Neutrophil (primary cell): Measurements from ENCODE around the gene TSHR.
"Not testable (repeated sequence)": the region's sequence is repeated elsewhere in the genome, so short reads cannot be mapped to it uniquely, and the experiment has no call there.

Experiments
- H3K27ac ChIP-seq: fragments of 200-600 bp; sonication (generic); 2 replicates; pipeline ENCODE4 v1.5.1; 2016; ENCODE audit warnings: mild to moderate bottlenecking, moderate library complexity
- H3K27me3 ChIP-seq: fragments of 200-600 bp; sonication (generic); 2 replicates; pipeline ENCODE4 v1.6.0; 2016; ENCODE audit warnings: mild to moderate bottlenecking
- H3K36me3 ChIP-seq: fragments of 200-600 bp; sonication (generic); 2 replicates; pipeline ENCODE4 v1.5.1; 2017
- H3K4me1 ChIP-seq, 2 experiments: fragments of 200-600 bp in 1 of 2; sonication (generic) in 1 of 2; 1 replicate in 1 of 2; 2 replicates in 1 of 2; pipeline versions ENCODE4 v1.5.1 to v1.6.1; 2013 to 2016; ENCODE audit warnings: low read depth in 1 of 2, low read length in 1 of 2, mild to moderate bottlenecking in 1 of 2, moderate library complexity in 1 of 2; ENCODE audit not compliant: control insufficient read depth in 1 of 2, insufficient read depth in 1 of 2
- H3K4me3 ChIP-seq, 2 experiments: fragments of 200-600 bp in 1 of 2; sonication (generic) in 1 of 2; 1 replicate in 1 of 2; 2 replicates in 1 of 2; pipeline ENCODE4 v1.5.1; 2013 to 2016; ENCODE audit warnings: low read depth in 1 of 2, low read length in 1 of 2, mild to moderate bottlenecking in 1 of 2, moderate library complexity in 1 of 2
- H3K9me3 ChIP-seq: fragments of 200-600 bp; sonication (generic); 2 replicates; pipeline ENCODE4 v1.5.1; 2016
- TF ChIP-seq, protein P1 (sequence below): fragments of 200-600 bp; sonication (generic); IDR thresholded peaks from 2 replicates; pipeline ENCODE4 v1.5.1; 2016; ENCODE audit warnings: antibody characterized with exemption

TSHR gene

GRCh38 chr14:81033698-81034240, 78.3 kb downstream of the TSHR start:
- H3K9me3 ChIP-seq, result no peaks in the 10 kb centered on the region
- no peak overlapping the region for H3K4me3 ChIP-seq
- no peaks in the 10 kb centered on the region for H3K27me3 ChIP-seq
- TF ChIP-seq, protein P1, sequence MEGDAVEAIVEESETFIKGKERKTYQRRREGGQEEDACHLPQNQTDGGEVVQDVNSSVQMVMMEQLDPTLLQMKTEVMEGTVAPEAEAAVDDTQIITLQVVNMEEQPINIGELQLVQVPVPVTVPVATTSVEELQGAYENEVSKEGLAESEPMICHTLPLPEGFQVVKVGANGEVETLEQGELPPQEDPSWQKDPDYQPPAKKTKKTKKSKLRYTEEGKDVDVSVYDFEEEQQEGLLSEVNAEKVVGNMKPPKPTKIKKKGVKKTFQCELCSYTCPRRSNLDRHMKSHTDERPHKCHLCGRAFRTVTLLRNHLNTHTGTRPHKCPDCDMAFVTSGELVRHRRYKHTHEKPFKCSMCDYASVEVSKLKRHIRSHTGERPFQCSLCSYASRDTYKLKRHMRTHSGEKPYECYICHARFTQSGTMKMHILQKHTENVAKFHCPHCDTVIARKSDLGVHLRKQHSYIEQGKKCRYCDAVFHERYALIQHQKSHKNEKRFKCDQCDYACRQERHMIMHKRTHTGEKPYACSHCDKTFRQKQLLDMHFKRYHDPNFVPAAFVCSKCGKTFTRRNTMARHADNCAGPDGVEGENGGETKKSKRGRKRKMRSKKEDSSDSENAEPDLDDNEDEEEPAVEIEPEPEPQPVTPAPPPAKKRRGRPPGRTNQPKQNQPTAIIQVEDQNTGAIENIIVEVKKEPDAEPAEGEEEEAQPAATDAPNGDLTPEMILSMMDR, result no peak
- H3K27ac ChIP-seq, result peak overlapping the region; percentile 75
- peaks cover 12 to 13% of the 10 kb centered on the region in 2 experiments for H3K4me1 ChIP-seq
- no peaks in the 10 kb centered on the region for H3K36me3 ChIP-seq

DNA sequence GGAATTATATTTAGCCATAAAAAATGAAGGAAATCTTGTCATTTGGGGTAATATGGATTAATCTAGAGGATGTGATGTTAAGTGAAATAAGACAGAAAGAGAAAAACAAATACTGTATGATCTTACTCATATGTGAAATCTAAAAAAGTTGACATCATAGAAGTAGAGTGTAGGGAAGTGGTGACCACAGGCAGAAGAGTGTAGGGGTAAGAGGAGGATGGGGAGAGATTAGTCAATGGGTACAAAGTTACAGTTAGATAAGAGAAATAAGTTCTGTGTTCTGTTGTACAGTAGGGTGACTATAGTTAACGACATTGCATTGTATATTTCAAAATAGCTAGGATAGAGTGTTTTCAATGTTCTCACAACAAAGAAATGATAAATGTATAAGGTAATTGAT, 87.0 kb downstream of the TSHR start:
- Histone ChIP-seq H3K9me3 (peaks cover 4% of the 10 kb centered on the region), H3K27me3 (no peaks in the 10 kb centered on the region)
- TF ChIP-seq, protein P1, result no peak

GRCh38 chr14:81051547-81051946, 96.1 kb downstream of the TSHR start:
- TF ChIP-seq, protein P1, result no peak
- Histone ChIP-seq H3K4me1 (peaks cover 0 to 6% of the 10 kb centered on the region in 2 experiments), H3K4me3 (no peak overlapping the region), H3K27ac (no peak overlapping the region), H3K27me3 (no peaks in the 10 kb centered on the region), H3K36me3 (no peaks in the 10 kb centered on the region), H3K9me3 (no peaks in the 10 kb centered on the region)

More for the DNA sequence above, 87.0 kb downstream of the TSHR start:
- no peaks in the 10 kb centered on the region for H3K4me1 ChIP-seq
- no peaks in the 10 kb centered on the region for H3K36me3 ChIP-seq
- H3K27ac ChIP-seq, result no peak overlapping the region
- H3K4me3 ChIP-seq, result no peak overlapping the region

GRCh38 chr14:81054057-81054456, 98.6 kb downstream of the TSHR start:
- not testable (repeated sequence) for H3K4me1 ChIP-seq, H3K27me3 ChIP-seq, H3K36me3 ChIP-seq, H3K27ac ChIP-seq, H3K4me3 ChIP-seq, H3K9me3 ChIP-seq

GRCh38 chr14:81055971-81056370, 100.5 kb downstream of the TSHR start:
- TF ChIP-seq, protein P1, result no peak
- Histone ChIP-seq H3K4me1 (peaks cover 0 to 4% of the 10 kb centered on the region in 2 experiments), H3K27ac (no peak overlapping the region), H3K36me3 (no peaks in the 10 kb centered on the region), H3K4me3 (no peak overlapping the region), H3K27me3 (no peaks in the 10 kb centered on the region), H3K9me3 (no peaks in the 10 kb centered on the region)

GRCh38 chr14:81062380-81062779, 107.0 kb downstream of the TSHR start:
- TF ChIP-seq, protein P1, result no peak
- Histone ChIP-seq H3K9me3 (no peaks in the 10 kb centered on the region), H3K4me1 (no peaks in the 10 kb centered on the region), H3K27me3 (no peaks in the 10 kb centered on the region), H3K27ac (no peak overlapping the region), H3K4me3 (no peak overlapping the region), H3K36me3 (no peaks in the 10 kb centered on the region)
